HCT116 (cell line): ENCODE measurements around the gene EMD.

Source experiments
- CBX3 ChIP-seq: IDR thresholded peaks from 2 replicates; pipeline ENCODE4 v1.6.1; 2012; ENCODE audit warnings: low read depth
- EZH2 ChIP-seq: fragments of 200-600 bp; sonication (generic); IDR thresholded peaks from 2 replicates; pipeline ENCODE4 v1.6.1; 2017; ENCODE audit warnings: antibody characterized with exemption, mixed run types
- POLR2A ChIP-seq: IDR thresholded peaks from 2 replicates; pipeline ENCODE4 v1.7.0; 2011; ENCODE audit warnings: borderline replicate concordance; ENCODE audit not compliant: insufficient read depth, insufficient read length; ENCODE audit errors: extremely low read depth
- POLR2AphosphoS5 ChIP-seq: IDR thresholded peaks from 2 replicates; pipeline ENCODE4 v1.6.1; 2011; ENCODE audit warnings: mild to moderate bottlenecking, low read depth, low read length, moderate library complexity
- RAD21 ChIP-seq: IDR thresholded peaks from 2 replicates; pipeline ENCODE4 v1.6.1; 2012; ENCODE audit warnings: low read depth, mild to moderate bottlenecking
- SIN3A ChIP-seq: IDR thresholded peaks from 2 replicates; pipeline ENCODE4 v1.6.1; 2012; ENCODE audit warnings: low read depth
- SP1 ChIP-seq: IDR thresholded peaks from 2 replicates; pipeline ENCODE4 v1.6.1; 2012; ENCODE audit warnings: low read depth
- ZNF274 ChIP-seq: fragments of 200-500 bp; sonication (Bioruptor generic); IDR thresholded peaks from 2 replicates; pipeline ENCODE4 v1.6.1; 2014; ENCODE audit warnings: mild to moderate bottlenecking, low read depth, low read length, inconsistent platforms
- TF ChIP-seq, protein P1 (sequence below), 3 experiments: fragments of 200-600 bp in 1 of 3; sonication (generic) in 1 of 3; IDR thresholded peaks in 2 of 3; conservative IDR thresholded peaks in 1 of 3; 2 replicates each; pipeline ENCODE4 v1.5.1; 2012 to 2017; ENCODE audit warnings: low read depth in 2 of 3, low read length in 2 of 3, antibody characterized with exemption in 1 of 3, borderline replicate concordance in 1 of 3, control low read depth in 1 of 3, mild to moderate bottlenecking in 1 of 3, mixed read lengths in 1 of 3, mixed run types in 1 of 3, moderate library complexity in 1 of 3; ENCODE audit not compliant: insufficient read depth in 1 of 3
- TF ChIP-seq, protein P2 (sequence below): IDR thresholded peaks from 2 replicates; pipeline ENCODE4 v1.6.1; 2012; ENCODE audit warnings: low read depth

DNA sequence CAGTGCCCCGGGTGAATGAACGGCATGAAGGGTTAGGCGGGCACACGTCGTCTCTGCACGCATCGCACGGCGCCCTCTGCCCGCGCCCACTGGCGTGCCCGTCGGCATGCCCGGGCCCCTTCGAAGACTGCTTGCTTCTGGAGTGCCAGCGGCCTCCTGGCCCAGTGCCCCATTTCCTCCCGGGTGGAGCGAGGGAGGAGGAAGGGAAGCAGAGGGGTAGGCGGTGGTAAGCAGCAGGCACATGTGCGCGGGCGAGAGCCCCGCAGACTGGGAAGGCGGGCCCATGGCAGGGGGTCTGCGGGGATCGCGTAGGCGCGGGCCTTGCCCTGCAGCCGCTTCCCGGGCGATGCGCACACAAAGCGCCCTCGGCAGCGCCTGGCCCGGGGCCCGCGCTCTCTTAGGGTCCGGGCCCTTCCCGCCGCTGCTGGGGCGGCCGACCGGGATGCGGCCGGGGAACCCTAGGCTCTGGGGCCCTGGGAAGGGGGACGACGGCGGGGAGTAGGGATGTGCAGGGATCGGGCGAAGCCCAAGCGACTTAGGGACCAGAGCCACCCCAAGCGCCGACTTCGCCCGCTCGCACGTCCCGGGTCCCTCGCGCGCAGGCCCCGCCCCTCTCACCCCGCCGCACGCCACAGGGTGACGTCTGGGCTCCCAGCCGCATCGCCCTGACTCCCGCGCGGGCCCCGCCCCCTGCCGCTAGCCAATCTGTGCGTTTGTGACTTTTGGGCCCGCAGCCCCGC, 866 bp upstream of the EMD start:
- TF ChIP-seq, protein P1, sequence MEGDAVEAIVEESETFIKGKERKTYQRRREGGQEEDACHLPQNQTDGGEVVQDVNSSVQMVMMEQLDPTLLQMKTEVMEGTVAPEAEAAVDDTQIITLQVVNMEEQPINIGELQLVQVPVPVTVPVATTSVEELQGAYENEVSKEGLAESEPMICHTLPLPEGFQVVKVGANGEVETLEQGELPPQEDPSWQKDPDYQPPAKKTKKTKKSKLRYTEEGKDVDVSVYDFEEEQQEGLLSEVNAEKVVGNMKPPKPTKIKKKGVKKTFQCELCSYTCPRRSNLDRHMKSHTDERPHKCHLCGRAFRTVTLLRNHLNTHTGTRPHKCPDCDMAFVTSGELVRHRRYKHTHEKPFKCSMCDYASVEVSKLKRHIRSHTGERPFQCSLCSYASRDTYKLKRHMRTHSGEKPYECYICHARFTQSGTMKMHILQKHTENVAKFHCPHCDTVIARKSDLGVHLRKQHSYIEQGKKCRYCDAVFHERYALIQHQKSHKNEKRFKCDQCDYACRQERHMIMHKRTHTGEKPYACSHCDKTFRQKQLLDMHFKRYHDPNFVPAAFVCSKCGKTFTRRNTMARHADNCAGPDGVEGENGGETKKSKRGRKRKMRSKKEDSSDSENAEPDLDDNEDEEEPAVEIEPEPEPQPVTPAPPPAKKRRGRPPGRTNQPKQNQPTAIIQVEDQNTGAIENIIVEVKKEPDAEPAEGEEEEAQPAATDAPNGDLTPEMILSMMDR (IDR thresholded peaks at IDR 0.05 in 2 of 3, conservative IDR thresholded peaks at IDR 0.05 in 1 of 3; ENCODE audit: borderline replicate concordance in 1 of 3, insufficient read depth in 1 of 3, low read depth in 2 of 3, low read length in 2 of 3), result no peak
- TF ChIP-seq CBX3 (no peak), POLR2AphosphoS5 (peak; percentile 79), POLR2A (no peak), EZH2 (no peak), ZNF274 (no peak), RAD21 (no peak), SIN3A (no peak), SP1 (no peak)
- TF ChIP-seq, protein P2, sequence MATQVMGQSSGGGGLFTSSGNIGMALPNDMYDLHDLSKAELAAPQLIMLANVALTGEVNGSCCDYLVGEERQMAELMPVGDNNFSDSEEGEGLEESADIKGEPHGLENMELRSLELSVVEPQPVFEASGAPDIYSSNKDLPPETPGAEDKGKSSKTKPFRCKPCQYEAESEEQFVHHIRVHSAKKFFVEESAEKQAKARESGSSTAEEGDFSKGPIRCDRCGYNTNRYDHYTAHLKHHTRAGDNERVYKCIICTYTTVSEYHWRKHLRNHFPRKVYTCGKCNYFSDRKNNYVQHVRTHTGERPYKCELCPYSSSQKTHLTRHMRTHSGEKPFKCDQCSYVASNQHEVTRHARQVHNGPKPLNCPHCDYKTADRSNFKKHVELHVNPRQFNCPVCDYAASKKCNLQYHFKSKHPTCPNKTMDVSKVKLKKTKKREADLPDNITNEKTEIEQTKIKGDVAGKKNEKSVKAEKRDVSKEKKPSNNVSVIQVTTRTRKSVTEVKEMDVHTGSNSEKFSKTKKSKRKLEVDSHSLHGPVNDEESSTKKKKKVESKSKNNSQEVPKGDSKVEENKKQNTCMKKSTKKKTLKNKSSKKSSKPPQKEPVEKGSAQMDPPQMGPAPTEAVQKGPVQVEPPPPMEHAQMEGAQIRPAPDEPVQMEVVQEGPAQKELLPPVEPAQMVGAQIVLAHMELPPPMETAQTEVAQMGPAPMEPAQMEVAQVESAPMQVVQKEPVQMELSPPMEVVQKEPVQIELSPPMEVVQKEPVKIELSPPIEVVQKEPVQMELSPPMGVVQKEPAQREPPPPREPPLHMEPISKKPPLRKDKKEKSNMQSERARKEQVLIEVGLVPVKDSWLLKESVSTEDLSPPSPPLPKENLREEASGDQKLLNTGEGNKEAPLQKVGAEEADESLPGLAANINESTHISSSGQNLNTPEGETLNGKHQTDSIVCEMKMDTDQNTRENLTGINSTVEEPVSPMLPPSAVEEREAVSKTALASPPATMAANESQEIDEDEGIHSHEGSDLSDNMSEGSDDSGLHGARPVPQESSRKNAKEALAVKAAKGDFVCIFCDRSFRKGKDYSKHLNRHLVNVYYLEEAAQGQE, result no peak
